MM.1S (cell line): ENCODE data around the gene MIEF1.
A peak's percentile ranks its signal among the peaks of the same experiment; 100 is the strongest.
"Not testable (repeated sequence)": the region's sequence is repeated elsewhere in the genome, so short reads cannot be mapped to it uniquely, and the experiment has no call there.

ENCODE experiments used
- DNase-seq: peaks from one replicate; pipeline ENCODE4 v3.0.0-alpha.2; 2015
- H2AFZ ChIP-seq: fragments of 300-600 bp; sonication (generic); 2 replicates; pipeline ENCODE4 v1.6.0; 2016; ENCODE audit warnings: antibody characterized with exemption, low read length
- H3F3A ChIP-seq: fragments of 300-600 bp; sonication (generic); 2 replicates; pipeline ENCODE4 v1.6.1; 2016; ENCODE audit warnings: mild to moderate bottlenecking, antibody characterized with exemption, low read length, moderate library complexity, mixed read lengths; ENCODE audit not compliant: insufficient read depth
- H3K27ac ChIP-seq: fragments of 300-600 bp; sonication (generic); 2 replicates; pipeline ENCODE4 v1.5.1; 2016; ENCODE audit warnings: mild to moderate bottlenecking, low read length
- H3K27me3 ChIP-seq: fragments of 300-600 bp; sonication (generic); replicated peaks from 2 replicates; pipeline ENCODE4 v1.6.0; 2016; ENCODE audit warnings: low read length; ENCODE audit not compliant: insufficient read depth
- H3K36me3 ChIP-seq: fragments of 300-600 bp; sonication (generic); replicated peaks from 2 replicates; pipeline ENCODE4 v1.6.1; 2016; ENCODE audit warnings: mild to moderate bottlenecking, low read length, mixed read lengths; ENCODE audit not compliant: insufficient read depth
- H3K4me1 ChIP-seq: fragments of 300-600 bp; sonication (generic); 2 replicates; pipeline ENCODE4 v1.6.1; 2016; ENCODE audit warnings: low read length, mixed read lengths
- H3K4me2 ChIP-seq: fragments of 300-600 bp; sonication (generic); 2 replicates; pipeline ENCODE4 v1.6.0; 2016; ENCODE audit warnings: low read depth, low read length
- H3K4me3 ChIP-seq: fragments of 300-600 bp; sonication (generic); 2 replicates; pipeline ENCODE4 v1.5.1; 2016; ENCODE audit warnings: low read length, mixed read lengths
- H3K79me2 ChIP-seq: fragments of 300-600 bp; sonication (generic); 2 replicates; pipeline ENCODE4 v1.6.1; 2016; ENCODE audit warnings: mixed run types, low read length, mixed read lengths
- H3K9ac ChIP-seq: fragments of 300-600 bp; sonication (generic); 2 replicates; pipeline ENCODE4 v1.6.1; 2016; ENCODE audit warnings: low read length, mixed read lengths
- H3K9me2 ChIP-seq: fragments of 300-600 bp; sonication (generic); replicated peaks from 2 replicates; pipeline ENCODE4 v1.6.1; 2016; ENCODE audit warnings: mild to moderate bottlenecking, low read length, mixed read lengths; ENCODE audit not compliant: insufficient read depth
- H3K9me3 ChIP-seq: fragments of 300-600 bp; sonication (generic); replicated peaks from 2 replicates; pipeline ENCODE4 v1.6.1; 2016; ENCODE audit warnings: mild to moderate bottlenecking, low read length, mixed read lengths; ENCODE audit not compliant: insufficient read depth
- H4K20me1 ChIP-seq: fragments of 300-600 bp; sonication (generic); 2 replicates; pipeline ENCODE4 v1.6.1; 2016; ENCODE audit warnings: mild to moderate bottlenecking, low read length, moderate library complexity, mixed read lengths; ENCODE audit not compliant: insufficient read depth
- EZH2 ChIP-seq: fragments of 300-600 bp; sonication (generic); optimal IDR thresholded peaks from 2 replicates; pipeline ENCODE3; 2017; ENCODE audit warnings: low read depth, mild to moderate bottlenecking, antibody characterized with exemption, low read length, mixed read lengths
- EZH2phosphoT487 ChIP-seq: fragments of 300-600 bp; sonication (generic); IDR thresholded peaks from 2 replicates; pipeline ENCODE4 v1.6.1; 2018; ENCODE audit warnings: antibody characterized with exemption, low read length
- TF ChIP-seq, protein P1 (sequence below): fragments of 300-600 bp; sonication (generic); IDR thresholded peaks from 2 replicates; pipeline ENCODE4 v1.5.1; 2016; ENCODE audit warnings: antibody characterized with exemption, low read length, mixed read lengths

The MIEF1 gene

DNA sequence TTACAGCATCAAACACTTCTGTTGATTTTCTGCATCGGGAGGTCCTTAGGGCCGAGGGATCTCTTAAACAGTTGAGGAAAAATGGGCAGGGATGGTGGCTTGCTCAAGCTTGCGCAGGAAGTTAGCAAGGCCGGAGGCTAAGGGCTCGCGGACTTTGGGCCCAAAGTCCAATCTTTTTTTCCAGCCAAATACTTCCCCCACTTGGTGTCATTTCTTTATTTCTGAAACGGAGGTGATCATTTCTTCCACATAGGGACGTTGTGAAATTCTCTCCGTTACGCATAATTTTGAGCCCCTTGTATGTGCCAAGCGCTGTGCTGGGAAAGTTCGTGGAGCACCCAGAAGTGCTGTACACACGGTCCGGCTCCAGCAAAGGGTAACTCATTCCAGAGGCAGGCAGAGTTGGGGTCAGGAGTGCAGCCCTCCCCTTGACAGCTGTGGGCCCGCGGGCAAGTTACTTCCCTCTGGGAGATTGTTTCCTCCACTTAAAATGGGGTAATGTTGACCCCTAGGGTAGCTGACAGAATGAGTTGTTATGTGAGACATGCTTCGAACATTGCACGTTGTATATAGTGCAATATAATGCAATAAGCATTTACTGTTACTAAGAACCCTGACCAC lies 809 bp downstream of the MIEF1 start:
- Histone ChIP-seq H3K4me3 (peak overlapping the region; percentile 82), H3K4me2 (peak overlapping the region; percentile 85), H3K27me3 (no peaks in the 10 kb centered on the region), H4K20me1 (no peaks in the 10 kb centered on the region), H3K9me2 (no peaks in the 10 kb centered on the region), H3K9ac (peak overlapping the region; percentile 85), H3K79me2 (peaks cover 58% of the 10 kb centered on the region), H3K36me3 (peaks cover 23% of the 10 kb centered on the region), H3F3A (no peaks in the 10 kb centered on the region), H3K4me1 (peaks cover 14% of the 10 kb centered on the region; the same call in 1 of the 2 replicates), H3K9me3 (no peaks in the 10 kb centered on the region), H2AFZ (0 out of 2 replicates have a peak overlapping the region, but pooled peaks have one; percentile 1), H3K27ac (peak overlapping the region; percentile 27; the same call in 1 of the 2 replicates)
- TF ChIP-seq, protein P1, sequence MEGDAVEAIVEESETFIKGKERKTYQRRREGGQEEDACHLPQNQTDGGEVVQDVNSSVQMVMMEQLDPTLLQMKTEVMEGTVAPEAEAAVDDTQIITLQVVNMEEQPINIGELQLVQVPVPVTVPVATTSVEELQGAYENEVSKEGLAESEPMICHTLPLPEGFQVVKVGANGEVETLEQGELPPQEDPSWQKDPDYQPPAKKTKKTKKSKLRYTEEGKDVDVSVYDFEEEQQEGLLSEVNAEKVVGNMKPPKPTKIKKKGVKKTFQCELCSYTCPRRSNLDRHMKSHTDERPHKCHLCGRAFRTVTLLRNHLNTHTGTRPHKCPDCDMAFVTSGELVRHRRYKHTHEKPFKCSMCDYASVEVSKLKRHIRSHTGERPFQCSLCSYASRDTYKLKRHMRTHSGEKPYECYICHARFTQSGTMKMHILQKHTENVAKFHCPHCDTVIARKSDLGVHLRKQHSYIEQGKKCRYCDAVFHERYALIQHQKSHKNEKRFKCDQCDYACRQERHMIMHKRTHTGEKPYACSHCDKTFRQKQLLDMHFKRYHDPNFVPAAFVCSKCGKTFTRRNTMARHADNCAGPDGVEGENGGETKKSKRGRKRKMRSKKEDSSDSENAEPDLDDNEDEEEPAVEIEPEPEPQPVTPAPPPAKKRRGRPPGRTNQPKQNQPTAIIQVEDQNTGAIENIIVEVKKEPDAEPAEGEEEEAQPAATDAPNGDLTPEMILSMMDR = no peak
- peak; percentile 16 for DNase-seq

DNA sequence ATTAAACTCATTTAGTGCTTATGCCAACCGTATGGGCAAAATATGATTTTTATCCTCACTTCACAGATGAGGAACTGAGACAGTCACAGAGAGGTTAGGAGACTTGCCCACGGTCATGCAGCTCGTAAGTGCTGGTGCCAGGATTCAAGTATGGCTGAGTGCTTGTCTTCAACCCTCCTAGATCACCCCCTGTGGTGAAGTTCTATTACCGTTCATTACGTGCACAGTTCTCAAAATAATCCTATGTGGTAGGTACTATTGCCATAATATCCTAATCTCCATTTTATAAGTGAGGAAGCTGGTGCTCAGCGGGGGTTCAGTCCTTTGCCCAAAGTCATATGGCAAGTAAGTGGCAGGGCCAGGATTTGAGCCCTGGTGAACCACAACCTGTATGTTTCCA lies 1.5 kb downstream of the MIEF1 start:
- Histone ChIP-seq H3K9ac (peak overlapping the region; percentile 85; the same call in 1 of the 2 replicates), H3K27me3 (no peaks in the 10 kb centered on the region), H3K9me2 (no peaks in the 10 kb centered on the region), H2AFZ (no peak overlapping the region), H3K4me1 (peaks cover 14% of the 10 kb centered on the region; the same call in 1 of the 2 replicates), H3K9me3 (no peaks in the 10 kb centered on the region), H3K27ac (no peak overlapping the region), H3K79me2 (peaks cover 65% of the 10 kb centered on the region), H3K4me2 (peak overlapping the region; percentile 85), H3K36me3 (peaks cover 23% of the 10 kb centered on the region), H4K20me1 (no peaks in the 10 kb centered on the region), H3K4me3 (peak overlapping the region; percentile 82), H3F3A (0 out of 2 replicates have a peak, but pooled peaks cover 2% of the 10 kb centered on the region)
- DNase-seq = no peak
- TF ChIP-seq, protein P1 = no peak
- TF ChIP-seq EZH2 = no peak

DNA sequence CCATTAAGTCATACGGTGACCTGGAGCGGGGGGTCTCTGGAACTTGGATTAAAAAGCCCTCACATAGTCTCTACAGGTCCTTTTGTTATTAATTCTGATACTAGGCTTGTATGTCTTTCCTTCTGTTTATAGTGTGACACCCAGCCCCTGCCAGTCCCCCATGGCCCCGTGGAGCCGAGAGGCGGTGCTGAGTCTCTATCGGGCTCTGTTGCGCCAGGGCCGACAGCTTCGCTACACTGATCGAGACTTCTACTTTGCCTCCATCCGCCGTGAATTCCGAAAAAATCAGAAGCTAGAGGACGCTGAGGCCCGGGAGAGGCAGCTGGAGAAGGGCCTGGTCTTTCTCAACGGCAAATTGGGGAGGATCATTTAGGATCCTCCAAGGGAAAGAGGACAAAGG lies 2.0 kb downstream of the MIEF1 start:
- Histone ChIP-seq H3K27ac (no peak overlapping the region), H3K4me2 (peak overlapping the region; percentile 85; the same call in 1 of the 2 replicates), H3K79me2 (peaks cover 70% of the 10 kb centered on the region), H3K36me3 (peaks cover 23% of the 10 kb centered on the region), H3K9ac (peak overlapping the region; percentile 85; the same call in 1 of the 2 replicates), H2AFZ (no peak overlapping the region), H3K27me3 (no peaks in the 10 kb centered on the region), H3K9me3 (no peaks in the 10 kb centered on the region), H3K9me2 (no peaks in the 10 kb centered on the region), H3K4me3 (no peak overlapping the region), H3F3A (0 out of 2 replicates have a peak, but pooled peaks cover 2% of the 10 kb centered on the region), H3K4me1 (peaks cover 14% of the 10 kb centered on the region; the same call in 1 of the 2 replicates), H4K20me1 (no peaks in the 10 kb centered on the region)
- TF ChIP-seq EZH2 = no peak
- no peak for TF ChIP-seq EZH2phosphoT487
- TF ChIP-seq, protein P1 = no peak
- DNase-seq = no peak

DNA sequence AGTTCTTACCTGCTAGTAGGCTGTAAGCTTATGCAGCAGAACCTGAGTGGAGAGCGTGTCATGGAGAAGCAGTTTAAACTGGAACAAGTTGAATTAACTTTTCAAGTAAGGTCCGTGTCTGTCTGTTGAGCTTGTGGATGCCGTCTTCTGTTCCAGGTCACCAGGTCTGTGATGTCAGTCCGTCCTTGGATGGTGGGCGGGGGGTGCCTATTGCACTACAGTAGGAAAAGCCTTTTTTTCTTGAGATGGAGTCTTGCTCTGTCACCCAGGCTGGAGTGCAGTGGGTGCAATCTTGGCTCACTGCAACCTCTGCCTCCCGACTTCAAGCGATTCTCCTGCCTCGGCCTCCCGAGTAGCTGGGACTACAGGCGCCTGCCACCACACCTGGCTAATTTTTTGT lies 4.9 kb downstream of the MIEF1 start:
- not testable (repeated sequence) for H3K9ac ChIP-seq, H2AFZ ChIP-seq, H3K27ac ChIP-seq, H4K20me1 ChIP-seq, H3K9me3 ChIP-seq, H3K9me2 ChIP-seq, H3F3A ChIP-seq, H3K4me1 ChIP-seq, H3K4me2 ChIP-seq, H3K4me3 ChIP-seq, H3K27me3 ChIP-seq, DNase-seq
- Histone ChIP-seq H3K36me3 (peaks cover 23% of the 10 kb centered on the region), H3K79me2 (peaks cover 99% of the 10 kb centered on the region)
